Spleen (tissue), 11 donors: ENCODE results near the gene SHLD1. TPM values are rescaled to one million over a fixed set of nuclear protein-coding genes. Genes with fewer than 3 reads are reported as not detected.
A peak's percentile ranks its signal among the peaks of the same experiment; 100 is the strongest.

Source experiments
- DNase-seq: peaks from one replicate; pipeline ENCODE4 v3.0.0-alpha.2; 2020
- H3K27ac ChIP-seq, 8 donors: fragments of 200-600 bp; sonication (generic) in 7 of 8; 1 replicate in 4 of 8; 2 replicates in 4 of 8; pipeline versions ENCODE4 v1.5.0 to v1.8.0; 2016 to 2021; ENCODE audit warnings: inconsistent platforms in 4 of 8, mild to moderate bottlenecking in 4 of 8, moderate library complexity in 1 of 8
- H3K27me3 ChIP-seq, 7 donors: fragments of 200-600 bp; sonication (generic) in 6 of 7; replicated peaks in 1 of 7; 1 replicate in 4 of 7; 2 replicates in 3 of 7; pipeline versions ENCODE4 v1.5.0 to v1.8.0; 2016 to 2021; ENCODE audit warnings: inconsistent platforms in 3 of 7, mild to moderate bottlenecking in 1 of 7
- H3K36me3 ChIP-seq, 6 donors: fragments of 200-600 bp; sonication (generic) in 5 of 6; 1 replicate in 4 of 6; 2 replicates in 2 of 6; pipeline versions ENCODE4 v1.5.0 to v1.8.0; 2016 to 2021; ENCODE audit warnings: inconsistent platforms in 2 of 6
- H3K4me1 ChIP-seq, 6 donors: fragments of 200-600 bp; sonication (generic) in 5 of 6; 1 replicate in 3 of 6; 2 replicates in 3 of 6; pipeline versions ENCODE4 v1.5.0 to v1.8.0; 2016 to 2021; ENCODE audit warnings: inconsistent platforms in 3 of 6
- H3K4me3 ChIP-seq, 8 donors: fragments of 200-600 bp; sonication (generic) in 7 of 8; 1 replicate in 4 of 8; 2 replicates in 4 of 8; pipeline versions ENCODE4 v1.5.0 to v1.8.0; 2016 to 2021; ENCODE audit warnings: inconsistent platforms in 4 of 8, mild to moderate bottlenecking in 4 of 8, moderate library complexity in 2 of 8
- H3K9me3 ChIP-seq, 8 donors: fragments of 200-600 bp; sonication (generic) in 7 of 8; 1 replicate in 4 of 8; 2 replicates in 4 of 8; pipeline versions ENCODE4 v1.5.0 to v1.8.0; 2016 to 2021; ENCODE audit warnings: inconsistent platforms in 4 of 8
- CTCF ChIP-seq, 11 experiments: fragments of 200-600 bp in 7 of 11; fragments of 450-650 bp in 4 of 11; sonication (generic) in 4 of 11; IDR thresholded peaks in 8 of 11; conservative IDR thresholded peaks in 3 of 11; 1 replicate in 7 of 11; 2 replicates in 4 of 11; pipeline versions ENCODE4 v1.4.0 to v1.8.0; 2016 to 2021; ENCODE audit warnings: antibody characterized with exemption in 11 of 11, inconsistent platforms in 4 of 11, mild to moderate bottlenecking in 1 of 11
- POLR2A ChIP-seq, 3 donors: fragments of 450-650 bp; IDR thresholded peaks; one replicate each; pipeline ENCODE4 v1.5.1; 2017; ENCODE audit warnings: antibody characterized with exemption in 3 of 3, mild to moderate bottlenecking in 1 of 3
- POLR2AphosphoS5 ChIP-seq, 3 donors: sonication (generic); formaldehyde crosslinking; IDR thresholded peaks; one replicate each; pipeline ENCODE4 v1.5.1; 2017; ENCODE audit warnings: antibody characterized with exemption in 3 of 3
- WGBS, 5 donors: extraction: QIAGEN DNeasy Blood & Tissue Kit in 3 of 5; methylation state at CpG; one replicate each; pipeline versions ENCODE4 v1.1.5 to v1.1.7; 2013 to 2018; 5-methylcytosine and 5-hydroxymethylcytosine counted together
- intact Hi-C: fragments of 100-400 bp; cut with DNase I; formaldehyde crosslinking; loops from one replicate; pipeline ENCODE4 v1.15.0; 2023; ENCODE audit warnings: low total_unique reads
- polyA plus RNA-seq, 3 donors: library from polyadenylated mRNA; stranded (reverse); fragments of 200-250 nt; gene quantifications; one replicate each; pipeline ENCODE4 v1.2.1, GENCODE V29; 2013
- total RNA-seq, 7 donors: library from RNA; depleted of rRNA in 3 of 7; stranded (reverse); fragments of >200 nt in 3 of 7; fragmentation: NEBNext Ultra II Directional in 4 of 7; extraction: Animal tissue kit (Norgen Biotek cat#: 25700) in 4 of 7; gene quantifications; one replicate each; pipeline versions ENCODE4 v1.1.0 to v1.2.1, GENCODE V29; 2016 to 2021
- donor health status: healthy with polysubstance abuse.
- donor health status: DM: no; HTN: no; CAD: no; lungs with moderate emphysema.
- donor health status: DM: no; HTN: no; CAD: no.
- donor health status: Bipolar disorder and iron deficiency.
- donor health status: healthy.
- donor health status: DM: no; HTN: no; CAD: no.
- donor health status: DM: yes; HTN: yes; CAD: no.

The SHLD1 gene
- total and polyA plus RNA-seq, 10 donors: 8.1 to 18.6 (median 12.4) TPM

- Histone ChIP-seq H3K4me1 (peaks cover 6 to 20% (median 15%) of the 10 kb centered on the region in 6 donors), H3K9me3 (peaks cover 0 to 11% (median 0%) of the 10 kb centered on the region in 8 donors), H3K36me3 (peaks cover 0 to 19% (median 0%) of the 10 kb centered on the region in 6 donors), H3K4me3 (no peak overlapping the region), H3K27me3 (no peaks in the 10 kb centered on the region), H3K27ac (no peak overlapping the region)
- no peak for DNase-seq
- intact Hi-C loops: no loop called here
- no peak for TF ChIP-seq CTCF (IDR thresholded peaks at IDR 0.05 in 8 of 11, conservative IDR thresholded peaks at IDR 0.05 in 3 of 11)
- no peak for TF ChIP-seq POLR2AphosphoS5 (IDR thresholded peaks at IDR 0.05)
- TF ChIP-seq POLR2A (IDR thresholded peaks at IDR 0.05): no peak
- 96 to 99% (median 96%) methylated on average over 12 of the region's 12 CpGs for WGBS, 5 donors
These were observed 81.5 kb downstream of the SHLD1 start for GRCh38 chr20:5831539-5832237.

GRCh38 chr20:5833309-5833941 is 83.2 kb downstream of the SHLD1 start:
- intact Hi-C loops: no loop called here
- Histone ChIP-seq H3K4me3 (no peak overlapping the region), H3K27me3 (no peaks in the 10 kb centered on the region), H3K4me1 (peaks cover 6 to 26% (median 17%) of the 10 kb centered on the region in 6 donors), H3K9me3 (peaks cover 0 to 11% (median 0%) of the 10 kb centered on the region in 8 donors), H3K36me3 (peaks cover 0 to 19% (median 0%) of the 10 kb centered on the region in 6 donors), H3K27ac (no peak overlapping the region)
- 93 to 98% (median 96%) methylated on average over 6 of the region's 6 CpGs for WGBS, 5 donors
- TF ChIP-seq POLR2AphosphoS5 (IDR thresholded peaks at IDR 0.05) (no peak), CTCF (IDR thresholded peaks at IDR 0.05 in 8 of 11, conservative IDR thresholded peaks at IDR 0.05 in 3 of 11) (no peak), POLR2A (IDR thresholded peaks at IDR 0.05) (no peak)
- DNase-seq: no peak

GRCh38 chr20:5834436-5835005 is 84.3 kb downstream of the SHLD1 start:
- intact Hi-C loops: no loop called here
- no peak for DNase-seq

More at GRCh38 chr20:5834436-5835005, 84.3 kb downstream of the SHLD1 start:
- TF ChIP-seq CTCF (IDR thresholded peaks at IDR 0.05 in 8 of 11, conservative IDR thresholded peaks at IDR 0.05 in 3 of 11) (no peak), POLR2AphosphoS5 (IDR thresholded peaks at IDR 0.05) (no peak), POLR2A (IDR thresholded peaks at IDR 0.05) (no peak)
- no peaks in the 10 kb centered on the region for H3K27me3 ChIP-seq
- H3K4me3 ChIP-seq: no peak overlapping the region
- peaks cover 6 to 26% (median 17%) of the 10 kb centered on the region in 6 donors for H3K4me1 ChIP-seq
- H3K27ac ChIP-seq: peak overlapping the region in 3 of 8 donors; percentile 34 to 59 (median 48)
- peaks cover 0 to 19% (median 0%) of the 10 kb centered on the region in 6 donors for H3K36me3 ChIP-seq
- H3K9me3 ChIP-seq: peaks cover 0 to 11% (median 0%) of the 10 kb centered on the region in 8 donors
